HEK293 (cell line): ENCODE results near the gene CDK4.

Experiments
- ATF2 ChIP-seq: fragments of 450-650 bp; formaldehyde crosslinking; IDR thresholded peaks from 2 replicates; pipeline ENCODE4 v1.5.1; 2016; ENCODE audit warnings: missing biosample characterization, missing genetic modification characterization, low read depth
- CTCF ChIP-seq: fragments of 450-650 bp; formaldehyde crosslinking; IDR thresholded peaks from 2 replicates; pipeline ENCODE4 v1.5.1; 2016; ENCODE audit warnings: missing biosample characterization, missing genetic modification characterization
- GLIS1 ChIP-seq: fragments of 450-650 bp; formaldehyde crosslinking; IDR thresholded peaks from 2 replicates; pipeline ENCODE4 v1.5.1; 2016; ENCODE audit warnings: missing biosample characterization, missing genetic modification characterization
- REST ChIP-seq: fragments of 450-650 bp; formaldehyde crosslinking; IDR thresholded peaks from 2 replicates; pipeline ENCODE4 v1.5.1; 2016; ENCODE audit warnings: missing biosample characterization, missing genetic modification characterization
- ZBTB1 ChIP-seq: fragments of 450-650 bp; formaldehyde crosslinking; IDR thresholded peaks from 2 replicates; pipeline ENCODE4 v1.5.1; 2016; ENCODE audit warnings: missing biosample characterization, missing genetic modification characterization
- ZBTB7A ChIP-seq: fragments of 450-650 bp; formaldehyde crosslinking; IDR thresholded peaks from 2 replicates; pipeline ENCODE4 v1.5.1; 2016; ENCODE audit warnings: low read depth, missing biosample characterization, missing genetic modification characterization
- ZNF114 ChIP-seq: fragments of 450-650 bp; formaldehyde crosslinking; IDR thresholded peaks from 2 replicates; pipeline ENCODE4 v1.5.0; 2017; ENCODE audit warnings: missing biosample characterization, missing genetic modification characterization
- ZNF146 ChIP-seq: fragments of 450-650 bp; formaldehyde crosslinking; IDR thresholded peaks from 2 replicates; pipeline ENCODE4 v1.5.1; 2016; ENCODE audit warnings: missing biosample characterization, missing genetic modification characterization
- ZNF16 ChIP-seq: fragments of 450-650 bp; formaldehyde crosslinking; IDR thresholded peaks from 2 replicates; pipeline ENCODE4 v1.5.1; 2016; ENCODE audit warnings: low read depth, missing biosample characterization, missing genetic modification characterization
- ZNF174 ChIP-seq: fragments of 450-650 bp; formaldehyde crosslinking; IDR thresholded peaks from 2 replicates; pipeline ENCODE4 v1.5.0; 2017; ENCODE audit warnings: missing biosample characterization, mild to moderate bottlenecking, missing genetic modification characterization
- ZNF530 ChIP-seq: fragments of 450-650 bp; formaldehyde crosslinking; IDR thresholded peaks from 2 replicates; pipeline ENCODE4 v1.5.1; 2016; ENCODE audit warnings: low read depth, missing biosample characterization, missing genetic modification characterization

- TF ChIP-seq CTCF (tag by site-specific recombination) (no peak), GLIS1 (tag by site-specific recombination) (no peak), REST (no peak), ZNF530 (no peak), ZNF174 (tag by site-specific recombination) (no peak), ATF2 (tag by site-specific recombination) (no peak), ZBTB7A (tag by site-specific recombination) (no peak), ZNF146 (tag by site-specific recombination) (no peak), ZBTB1 (tag by site-specific recombination) (no peak), ZNF16 (no peak), ZNF114 (tag by site-specific recombination) (no peak)
Measured at GRCh38 chr12:57755194-57755453, 3.0 kb upstream of the CDK4 start.
